ENCODE data around the gene CYSRT1.

The CYSRT1 gene, protein sequence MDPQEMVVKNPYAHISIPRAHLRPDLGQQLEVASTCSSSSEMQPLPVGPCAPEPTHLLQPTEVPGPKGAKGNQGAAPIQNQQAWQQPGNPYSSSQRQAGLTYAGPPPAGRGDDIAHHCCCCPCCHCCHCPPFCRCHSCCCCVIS

DNA sequence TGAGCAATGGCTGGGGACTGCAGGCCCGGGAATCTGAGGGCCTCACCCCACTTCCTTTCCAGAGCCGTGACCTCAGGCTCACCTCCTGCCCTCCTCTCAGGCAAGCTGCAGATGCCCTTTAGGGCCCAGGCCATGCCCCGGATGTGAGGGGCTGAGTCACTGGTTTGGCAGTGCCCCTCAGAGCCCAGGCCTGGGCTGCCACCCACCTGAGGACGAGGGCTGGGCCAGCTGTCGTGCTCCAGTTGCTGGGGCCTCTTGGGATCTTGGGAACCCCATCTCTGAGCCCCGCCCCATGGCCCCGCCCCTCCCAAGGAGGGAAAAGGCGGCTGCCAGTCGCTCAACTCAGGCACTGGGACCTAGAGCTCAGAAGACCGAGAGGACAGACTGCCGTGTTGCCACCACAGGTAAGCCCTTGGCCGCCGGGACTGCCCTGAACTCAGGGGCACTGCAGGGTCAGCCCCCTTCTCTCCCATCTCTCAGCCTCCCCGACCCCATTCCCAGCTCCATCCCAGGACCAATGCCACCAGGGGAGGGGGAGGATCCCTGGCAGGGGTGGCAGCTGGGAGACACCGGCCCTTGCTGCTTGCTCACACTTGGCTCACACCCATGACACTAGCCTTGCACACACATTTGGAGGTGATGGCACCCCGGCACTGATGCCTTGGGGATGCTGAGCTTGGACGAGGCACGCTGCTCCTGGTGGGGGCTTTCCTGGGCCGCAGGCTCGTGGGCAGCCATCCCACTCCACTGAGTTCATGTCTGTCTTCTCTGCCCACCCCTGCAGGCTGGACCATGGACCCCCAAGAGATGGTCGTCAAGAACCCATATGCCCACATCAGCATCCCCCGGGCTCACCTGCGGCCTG is at the start of gene CYSRT1:
CYSRT1 (plus strand) TSS at position 345 of the 865 bp plus-strand sequence; CDS start at position 793, 448 bp downstream.
- Histone ChIP-seq H3K36me3 (ENCODE audit: control insufficient read depth, low read depth, low read length) (no peaks in the 10 kb centered on the region), H3K4me1 (ENCODE audit: control insufficient read depth, low read depth, low read length) (no peaks in the 10 kb centered on the region), H3K4me3 (ENCODE audit: low read length) (peak within 1 kb of the TSS; percentile 75), H3K9me3 (ENCODE audit: control insufficient read depth, low read depth, low read length) (no peaks in the 10 kb centered on the region), H3K27ac (ENCODE audit: low read length) (no peak within 1 kb of the TSS), H3K27me3 (ENCODE audit: control insufficient read depth, insufficient read depth, low read length) (peaks cover 8% of the 10 kb centered on the region), H3K9ac (ENCODE audit: low read length) (peak within 1 kb of the TSS; percentile 61)

DNA sequence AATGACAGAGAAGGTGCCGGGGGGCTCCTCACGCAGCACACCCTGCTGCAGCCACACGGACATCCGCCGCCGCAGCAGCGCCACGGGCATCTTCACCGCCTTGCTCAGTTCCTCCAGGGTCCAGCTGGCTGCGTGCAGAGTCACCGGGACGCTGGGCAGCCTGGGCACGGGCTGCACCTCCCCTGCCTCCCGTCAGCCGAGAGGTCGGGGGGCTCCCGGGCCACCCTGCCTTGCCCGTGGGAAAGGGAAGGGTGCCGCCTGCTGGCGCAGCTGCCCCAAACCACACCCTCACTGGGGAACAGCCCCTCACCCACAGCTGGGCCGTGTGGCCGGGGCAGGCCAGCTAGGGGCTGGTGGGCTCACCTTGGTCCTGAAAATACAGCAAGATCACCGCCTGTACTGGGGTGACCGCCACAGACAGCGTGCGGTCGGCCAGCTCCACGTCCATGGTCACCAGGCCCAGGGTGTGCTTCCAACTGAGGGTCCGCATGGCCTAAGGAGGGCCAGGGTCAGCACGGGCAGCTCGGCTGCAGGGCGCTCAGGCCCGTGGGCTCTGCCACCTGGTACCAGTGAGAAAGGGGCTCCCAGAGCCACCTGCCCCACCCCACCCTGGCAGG is 49.5 kb upstream of the CYSRT1 start:
- Histone ChIP-seq H3K4me1 (ENCODE audit: control insufficient read depth, low read depth, low read length) (no peaks in the 10 kb centered on the region), H3K27ac (ENCODE audit: low read length) (no peak overlapping the region), H3K9me3 (ENCODE audit: control insufficient read depth, low read depth, low read length) (no peaks in the 10 kb centered on the region), H3K9ac (ENCODE audit: low read length) (no peak overlapping the region), H3K36me3 (ENCODE audit: control insufficient read depth, low read depth, low read length) (peaks cover 7% of the 10 kb centered on the region), H3K27me3 (ENCODE audit: control insufficient read depth, insufficient read depth, low read length) (peaks cover 56% of the 10 kb centered on the region), H3K4me3 (ENCODE audit: low read length) (peak overlapping the region; percentile 6)

DNA sequence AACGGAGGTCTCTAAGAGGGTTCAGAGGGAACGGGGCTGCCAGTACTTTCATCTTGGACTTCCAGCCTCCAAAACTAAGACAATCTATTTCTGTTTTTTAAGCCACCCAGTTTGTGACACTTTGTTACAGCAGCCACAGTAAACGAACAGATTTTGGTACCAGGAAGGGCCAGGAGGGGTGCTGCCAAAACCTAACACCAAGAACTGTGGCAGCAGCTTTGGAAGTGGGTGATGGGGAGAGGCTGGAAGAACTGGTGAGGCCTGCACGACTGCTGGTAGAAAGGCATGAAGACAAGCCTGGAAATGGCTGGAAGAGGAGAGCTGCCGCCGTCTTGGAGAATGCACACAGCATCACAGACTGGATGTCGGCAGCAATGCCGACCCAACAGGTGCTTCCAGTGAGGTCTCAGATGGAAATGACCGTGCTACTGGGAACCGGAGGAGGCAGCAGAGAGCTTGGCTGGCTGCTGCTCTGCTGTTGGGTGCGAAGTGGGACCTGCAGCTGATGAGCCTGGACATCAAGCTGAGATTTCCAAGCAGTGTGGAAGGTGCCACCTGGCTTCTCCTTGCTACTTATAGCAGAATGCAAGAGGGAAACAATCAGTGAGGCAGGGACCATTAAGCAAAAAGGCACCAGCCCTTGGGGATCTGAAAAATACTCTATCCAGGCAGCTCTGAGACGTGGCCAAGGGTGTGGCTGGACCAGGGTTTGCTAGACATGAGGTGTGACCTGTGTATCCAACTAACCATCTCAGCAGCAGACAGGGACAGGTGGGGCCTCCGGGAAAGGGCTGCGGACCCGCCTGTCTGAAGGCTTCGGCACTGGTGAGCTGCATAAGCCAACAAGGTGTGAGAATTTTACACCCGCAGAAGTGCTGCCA is 48.4 kb upstream of the CYSRT1 start:
- H3K4me3 ChIP-seq (ENCODE audit: low read length), result no peak overlapping the region
- H3K27me3 ChIP-seq (ENCODE audit: control insufficient read depth, insufficient read depth, low read length), result peaks cover 45% of the 10 kb centered on the region
- no peaks in the 10 kb centered on the region for H3K9me3 ChIP-seq (ENCODE audit: control insufficient read depth, low read depth, low read length)
- H3K4me1 ChIP-seq (ENCODE audit: control insufficient read depth, low read depth, low read length), result no peaks in the 10 kb centered on the region
- H3K27ac ChIP-seq (ENCODE audit: low read length), result no peak overlapping the region
- peaks cover 7% of the 10 kb centered on the region for H3K36me3 ChIP-seq (ENCODE audit: control insufficient read depth, low read depth, low read length)
- no peak overlapping the region for H3K9ac ChIP-seq (ENCODE audit: low read length)

DNA sequence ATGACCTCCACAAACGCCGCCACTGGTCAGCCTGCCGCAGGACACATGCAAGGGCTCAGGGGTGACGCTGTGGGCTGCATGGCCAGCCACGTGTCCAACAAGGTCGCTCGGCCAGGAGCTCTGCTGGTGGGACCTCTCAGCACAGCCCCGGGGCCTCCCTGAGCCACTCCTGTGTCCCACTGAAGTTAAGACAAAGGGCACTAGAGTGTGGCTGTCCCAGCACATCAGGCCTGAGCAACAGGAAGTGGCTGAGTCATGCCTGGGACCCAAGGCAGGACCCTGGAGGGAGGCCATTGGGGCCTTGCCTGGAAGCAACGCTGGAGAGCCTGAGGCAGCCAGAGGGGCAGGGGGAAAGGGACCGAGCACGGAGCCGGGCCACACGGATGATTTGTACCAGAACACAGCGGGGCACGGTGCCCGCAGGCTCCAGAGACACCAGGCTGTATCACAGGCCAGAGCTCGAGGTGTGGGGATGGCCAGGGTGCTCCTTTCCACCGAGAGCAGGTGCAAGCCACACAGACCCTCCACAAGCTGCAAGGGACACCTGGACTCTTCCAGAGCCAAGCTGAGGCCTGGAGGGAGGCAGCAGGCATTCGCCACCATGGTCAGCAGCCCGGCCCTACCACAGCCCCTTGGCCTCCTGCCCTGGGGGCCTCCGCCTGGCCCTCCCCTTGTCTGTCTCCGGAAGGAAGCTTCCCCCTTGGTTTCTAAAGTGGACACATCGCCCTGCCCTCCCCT is 46.6 kb upstream of the CYSRT1 start:
- Histone ChIP-seq H3K9ac (ENCODE audit: low read length) (no peak overlapping the region), H3K4me1 (ENCODE audit: control insufficient read depth, low read depth, low read length) (no peaks in the 10 kb centered on the region), H3K9me3 (ENCODE audit: control insufficient read depth, low read depth, low read length) (no peaks in the 10 kb centered on the region), H3K27me3 (ENCODE audit: control insufficient read depth, insufficient read depth, low read length) (peaks cover 28% of the 10 kb centered on the region), H3K27ac (ENCODE audit: low read length) (no peak overlapping the region), H3K36me3 (ENCODE audit: control insufficient read depth, low read depth, low read length) (peaks cover 14% of the 10 kb centered on the region), H3K4me3 (ENCODE audit: low read length) (no peak overlapping the region)

DNA sequence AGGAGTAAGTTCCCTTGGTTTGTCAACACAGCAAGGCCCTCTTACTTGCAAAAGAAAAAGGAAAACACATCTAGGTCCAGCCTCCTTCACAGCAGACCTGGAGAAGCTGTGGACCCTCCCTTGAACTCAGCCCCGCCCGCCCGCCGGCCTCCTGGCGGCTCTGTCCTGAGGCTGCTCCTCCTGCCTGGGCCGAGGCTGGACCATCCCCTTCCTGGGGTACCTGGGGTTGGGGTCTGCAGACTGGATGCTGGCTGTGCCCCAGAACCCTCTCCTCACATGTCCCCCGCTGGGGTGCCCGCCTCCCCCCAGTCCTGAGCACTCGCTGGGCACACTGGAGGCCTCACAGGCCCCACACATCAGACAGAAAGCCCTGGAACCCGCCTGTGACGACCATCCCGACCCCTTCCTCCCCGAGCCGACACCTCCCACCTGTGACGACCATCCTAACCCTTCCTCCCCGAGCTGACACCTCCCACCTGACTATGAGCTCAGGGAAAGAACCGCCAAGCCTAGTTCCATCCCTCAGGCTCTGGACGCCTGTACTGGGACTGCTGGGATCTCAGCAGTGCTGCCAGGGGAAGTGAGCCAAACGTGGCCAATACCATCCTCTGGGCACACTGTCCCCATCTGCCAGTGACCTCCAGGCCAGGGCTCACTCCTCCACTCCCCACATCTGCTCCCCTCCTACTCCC is 45.9 kb upstream of the CYSRT1 start:
- Histone ChIP-seq H3K27ac (ENCODE audit: low read length) (no peak overlapping the region), H3K9me3 (ENCODE audit: control insufficient read depth, low read depth, low read length) (no peaks in the 10 kb centered on the region), H3K9ac (ENCODE audit: low read length) (no peak overlapping the region), H3K4me1 (ENCODE audit: control insufficient read depth, low read depth, low read length) (no peaks in the 10 kb centered on the region), H3K4me3 (ENCODE audit: low read length) (no peak overlapping the region), H3K27me3 (ENCODE audit: control insufficient read depth, insufficient read depth, low read length) (peaks cover 21% of the 10 kb centered on the region), H3K36me3 (ENCODE audit: control insufficient read depth, low read depth, low read length) (peaks cover 19% of the 10 kb centered on the region)

DNA sequence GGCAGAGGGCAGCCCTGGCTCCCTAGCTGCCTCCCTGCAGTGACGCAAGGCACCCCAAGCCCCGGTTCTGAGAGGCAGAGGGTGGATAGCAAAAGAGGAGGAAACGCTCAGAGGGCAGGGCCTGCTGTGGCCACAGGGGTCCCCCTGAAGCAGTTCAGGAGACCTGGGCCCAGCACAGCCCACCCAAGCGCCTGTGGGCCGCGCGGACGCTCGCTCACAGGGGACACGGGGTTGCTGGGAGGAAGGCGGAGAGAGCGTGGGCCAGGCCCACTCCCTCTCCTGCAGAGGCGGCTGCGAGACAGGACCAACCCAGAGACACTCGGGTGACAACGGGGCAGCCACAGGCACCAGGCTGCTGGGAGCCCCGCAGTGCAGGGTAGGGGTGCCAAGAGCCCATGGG is 45.2 kb upstream of the CYSRT1 start:
- Histone ChIP-seq H3K27ac (ENCODE audit: low read length) (no peak overlapping the region), H3K9ac (ENCODE audit: low read length) (no peak overlapping the region), H3K4me3 (ENCODE audit: low read length) (no peak overlapping the region), H3K27me3 (ENCODE audit: control insufficient read depth, insufficient read depth, low read length) (peaks cover 16% of the 10 kb centered on the region), H3K9me3 (ENCODE audit: control insufficient read depth, low read depth, low read length) (no peaks in the 10 kb centered on the region), H3K4me1 (ENCODE audit: control insufficient read depth, low read depth, low read length) (no peaks in the 10 kb centered on the region), H3K36me3 (ENCODE audit: control insufficient read depth, low read depth, low read length) (peaks cover 19% of the 10 kb centered on the region)

DNA sequence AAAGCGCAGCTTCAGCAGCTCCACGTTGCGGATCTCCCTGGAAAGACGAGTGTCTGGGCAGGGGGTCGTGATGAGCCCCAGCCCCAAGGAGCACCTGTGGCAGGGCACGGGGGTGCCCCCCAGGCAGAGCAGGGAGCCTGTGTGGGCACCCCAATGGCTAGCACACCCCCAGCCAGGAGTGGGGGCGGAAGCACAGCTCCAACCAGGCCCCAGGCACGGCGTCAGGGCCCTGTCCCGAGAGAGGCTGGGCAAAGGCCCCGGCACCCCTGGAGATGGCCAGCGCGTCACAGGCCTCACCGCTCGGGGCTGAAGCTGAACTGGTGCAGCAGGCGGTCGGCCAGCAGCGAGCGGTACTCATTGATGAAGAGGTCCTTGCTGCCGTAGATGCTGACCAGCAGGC is 44.5 kb upstream of the CYSRT1 start:
- Histone ChIP-seq H3K9me3 (ENCODE audit: control insufficient read depth, low read depth, low read length) (no peaks in the 10 kb centered on the region), H3K27me3 (ENCODE audit: control insufficient read depth, insufficient read depth, low read length) (peaks cover 10% of the 10 kb centered on the region), H3K27ac (ENCODE audit: low read length) (no peak overlapping the region), H3K36me3 (ENCODE audit: control insufficient read depth, low read depth, low read length) (peaks cover 19% of the 10 kb centered on the region), H3K9ac (ENCODE audit: low read length) (no peak overlapping the region), H3K4me1 (ENCODE audit: control insufficient read depth, low read depth, low read length) (no peaks in the 10 kb centered on the region), H3K4me3 (ENCODE audit: low read length) (no peak overlapping the region)

DNA sequence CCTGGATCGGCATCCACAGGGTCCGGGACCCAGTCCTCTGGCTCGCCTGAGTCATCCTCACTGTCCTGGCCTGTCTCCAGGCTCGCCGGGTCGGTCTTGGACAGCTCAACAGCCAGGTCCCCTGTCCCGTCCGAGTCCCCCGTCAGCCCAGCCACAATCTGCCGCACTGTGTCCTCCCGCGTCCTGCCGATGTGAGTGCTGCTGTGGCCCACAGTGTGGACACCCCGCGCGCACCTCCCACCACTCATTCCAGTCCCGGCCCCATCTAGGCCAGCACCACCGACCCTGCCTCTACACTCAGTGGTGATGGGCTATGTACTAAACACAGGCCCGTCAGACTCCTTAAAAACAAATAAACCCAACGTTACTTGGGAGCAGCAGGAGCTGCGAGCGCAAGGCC is 43.3 kb upstream of the CYSRT1 start:
- Histone ChIP-seq H3K9ac (ENCODE audit: low read length) (no peak overlapping the region), H3K4me1 (ENCODE audit: control insufficient read depth, low read depth, low read length) (no peaks in the 10 kb centered on the region), H3K27me3 (ENCODE audit: control insufficient read depth, insufficient read depth, low read length) (no peaks in the 10 kb centered on the region), H3K4me3 (ENCODE audit: low read length) (no peak overlapping the region), H3K27ac (ENCODE audit: low read length) (no peak overlapping the region), H3K36me3 (ENCODE audit: control insufficient read depth, low read depth, low read length) (peaks cover 22% of the 10 kb centered on the region), H3K9me3 (ENCODE audit: control insufficient read depth, low read depth, low read length) (no peaks in the 10 kb centered on the region)

DNA sequence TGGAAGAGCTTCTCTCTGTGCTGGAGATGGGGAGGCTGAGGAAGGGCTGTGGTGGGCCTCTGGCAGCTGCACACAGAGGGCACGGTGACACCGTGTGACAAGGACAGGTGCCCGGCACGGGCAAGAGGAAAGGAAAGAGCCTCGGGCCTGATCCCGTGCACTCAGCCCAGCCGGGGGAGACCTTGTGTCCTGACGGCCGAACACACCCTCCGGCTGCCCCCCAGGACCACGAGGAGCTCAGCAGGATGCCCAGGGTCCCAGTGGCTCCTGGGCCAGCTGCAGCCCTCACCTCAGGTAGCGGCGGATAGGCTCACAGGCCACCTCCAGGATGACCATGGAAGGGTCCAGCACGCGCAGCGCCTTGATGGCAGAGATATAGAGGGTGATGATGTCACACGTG is 42.1 kb upstream of the CYSRT1 start:
- Histone ChIP-seq H3K27ac (ENCODE audit: low read length) (no peak overlapping the region), H3K9ac (ENCODE audit: low read length) (no peak overlapping the region), H3K4me3 (ENCODE audit: low read length) (no peak overlapping the region), H3K36me3 (ENCODE audit: control insufficient read depth, low read depth, low read length) (peaks cover 22% of the 10 kb centered on the region), H3K4me1 (ENCODE audit: control insufficient read depth, low read depth, low read length) (peaks cover 4% of the 10 kb centered on the region), H3K27me3 (ENCODE audit: control insufficient read depth, insufficient read depth, low read length) (no peaks in the 10 kb centered on the region), H3K9me3 (ENCODE audit: control insufficient read depth, low read depth, low read length) (no peaks in the 10 kb centered on the region)

DNA sequence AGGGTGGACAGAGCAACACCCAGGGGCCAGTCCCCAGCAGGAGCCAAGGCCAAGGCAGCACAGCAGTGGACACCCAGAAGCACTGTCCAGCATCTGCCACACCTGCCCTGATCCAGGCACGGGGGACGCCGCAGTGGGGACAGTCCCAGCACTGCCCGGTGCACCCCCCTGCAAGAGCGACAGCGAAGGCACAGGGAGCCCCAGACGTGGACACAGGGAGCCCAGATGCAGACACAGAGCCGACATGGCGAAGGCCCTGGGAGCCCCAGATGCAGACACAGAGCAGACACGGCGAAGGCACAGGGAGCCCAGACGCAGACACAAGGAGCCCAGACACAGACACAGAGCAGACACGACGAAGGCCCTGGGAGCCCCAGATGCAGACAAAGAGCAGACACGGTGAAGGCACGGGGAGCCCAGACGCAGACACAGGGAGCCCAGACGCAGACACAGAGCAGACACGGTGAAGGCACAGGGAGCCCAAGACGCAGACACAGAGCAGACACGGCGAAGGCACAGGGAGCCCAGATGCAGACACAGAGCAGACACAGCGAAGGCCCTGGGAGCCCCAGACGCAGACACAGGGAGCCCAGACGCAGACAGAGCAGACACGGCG is 40.9 kb upstream of the CYSRT1 start:
- H3K4me3 ChIP-seq (ENCODE audit: low read length), result no peak overlapping the region
- no peak overlapping the region for H3K27ac ChIP-seq (ENCODE audit: low read length)
- peaks cover 22% of the 10 kb centered on the region for H3K36me3 ChIP-seq (ENCODE audit: control insufficient read depth, low read depth, low read length)
- peaks cover 4% of the 10 kb centered on the region for H3K4me1 ChIP-seq (ENCODE audit: control insufficient read depth, low read depth, low read length)
- H3K9ac ChIP-seq (ENCODE audit: low read length), result no peak overlapping the region
- H3K9me3 ChIP-seq (ENCODE audit: control insufficient read depth, low read depth, low read length), result no peaks in the 10 kb centered on the region
- H3K27me3 ChIP-seq (ENCODE audit: control insufficient read depth, insufficient read depth, low read length), result no peaks in the 10 kb centered on the region

Measured in iPS-18a (cell line).